D341Med (cell line): Measurements from ENCODE around the gene MAPK8IP1.

ENCODE experiments used
- DNase-seq: peaks from one replicate; pipeline ENCODE4 v3.0.0; 2012; ENCODE audit warnings: low spot score

Gene MAPK8IP1

DNA sequence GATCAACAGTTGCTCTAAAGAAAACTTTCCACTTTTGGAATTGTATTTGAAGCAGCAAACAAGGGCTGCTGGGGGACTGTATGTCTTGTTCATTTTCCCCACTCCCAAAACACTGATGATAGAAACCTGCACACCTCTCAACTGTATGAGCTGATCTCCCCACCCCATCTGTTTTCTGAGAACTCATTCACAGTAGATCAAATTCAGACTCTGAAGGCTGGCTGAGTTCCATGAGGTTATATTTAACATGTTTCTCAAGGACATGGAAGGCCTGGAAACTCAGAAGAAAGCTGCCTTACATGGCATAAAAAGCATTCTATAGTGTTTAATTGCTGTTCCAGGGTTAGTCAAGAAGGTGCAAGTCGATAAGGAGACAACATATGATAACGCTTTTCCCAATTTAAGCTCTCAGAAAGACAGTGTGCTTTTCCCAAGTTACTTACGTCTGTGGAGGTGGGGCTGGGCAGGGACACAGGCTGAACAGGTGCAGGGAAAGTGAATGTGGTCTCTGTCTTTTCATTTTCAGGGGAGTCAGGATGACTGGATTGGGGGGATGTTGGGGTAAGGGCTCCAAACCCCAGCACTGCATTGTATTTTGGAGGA, 60.0 kb downstream of the MAPK8IP1 start:
- no peak for DNase-seq

DNA sequence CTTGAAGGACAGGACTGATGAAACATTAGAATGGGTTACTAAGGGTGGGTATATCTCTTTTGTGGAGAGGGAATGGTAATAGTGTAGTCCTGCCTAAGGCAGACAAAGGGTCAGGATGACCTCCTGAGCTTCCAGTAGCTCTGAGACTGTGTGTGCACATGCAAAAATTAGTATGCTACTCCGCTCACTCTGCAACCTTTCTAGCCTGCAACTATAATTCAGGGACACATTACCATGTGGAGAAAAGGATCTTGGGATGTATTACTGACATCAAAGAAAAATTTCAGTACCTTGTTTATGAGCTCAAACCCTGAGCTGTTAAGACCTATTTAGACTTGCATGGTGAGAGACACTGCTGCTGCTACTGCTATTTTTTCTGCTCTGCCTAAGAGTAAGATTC, 62.4 kb downstream of the MAPK8IP1 start:
- no peak for DNase-seq

DNA sequence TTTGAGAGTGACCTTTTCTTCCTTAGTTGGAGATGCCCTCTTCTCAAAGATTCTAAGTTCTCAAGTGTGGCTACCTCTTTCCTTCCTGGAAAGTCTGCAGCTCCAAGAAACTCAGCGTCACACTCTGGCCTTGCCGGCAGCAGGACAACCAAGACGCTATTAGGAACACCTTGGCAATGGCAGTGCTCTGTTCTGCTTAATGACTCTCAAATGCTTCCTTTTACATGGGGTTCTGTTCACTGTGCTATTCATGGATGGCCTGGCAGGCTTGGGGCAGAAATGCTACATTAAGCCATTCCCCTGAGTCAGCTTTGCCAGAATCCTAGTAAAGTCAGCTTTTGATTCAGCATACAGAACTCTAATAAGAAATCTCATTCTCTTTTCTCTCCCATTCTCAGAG, 62.9 kb downstream of the MAPK8IP1 start:
- no peak for DNase-seq

DNA sequence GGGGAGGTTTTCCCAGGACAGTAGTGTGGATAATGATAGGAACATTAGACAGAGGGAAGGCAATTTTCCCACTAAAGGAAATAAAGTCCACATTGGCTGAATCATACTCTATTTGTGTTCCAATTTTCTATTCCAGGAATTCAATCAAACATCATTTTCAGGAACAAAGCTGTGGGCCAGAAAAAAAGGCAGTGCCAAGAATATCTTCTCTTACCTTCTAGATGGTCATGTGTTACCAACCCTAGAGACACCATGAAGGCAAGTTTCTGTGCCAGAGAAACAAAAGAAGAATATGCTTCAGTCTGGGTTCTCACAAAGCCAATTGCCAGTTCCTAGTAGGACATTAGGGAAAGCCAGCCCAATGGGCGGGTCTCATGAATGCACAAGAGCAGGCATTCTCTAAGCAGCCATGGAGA, 64.5 kb downstream of the MAPK8IP1 start:
- no peak for DNase-seq
